Muscle layer of duodenum (tissue), 2 donors: Measurements from ENCODE around the gene AP5B1.
"Not testable (repeated sequence)": the region's sequence is repeated elsewhere in the genome, so short reads cannot be mapped to it uniquely, and the experiment has no call there.

ENCODE experiments used
- H3K27ac ChIP-seq: one replicate; pipeline ENCODE4 v1.7.0; 2013; ENCODE audit warnings: mild to moderate bottlenecking, low read length
- H3K27me3 ChIP-seq: one replicate; pipeline ENCODE4 v1.7.0; 2013; ENCODE audit warnings: low read depth, mild to moderate bottlenecking, control low read depth, low read length
- H3K36me3 ChIP-seq, 2 donors: one replicate each; pipeline ENCODE4 v1.7.0; 2013; ENCODE audit warnings: low read length in 2 of 2, control low read depth in 1 of 2, mild to moderate bottlenecking in 1 of 2; ENCODE audit not compliant: insufficient read depth in 2 of 2, control insufficient read depth in 1 of 2
- H3K4me1 ChIP-seq, 2 donors: one replicate each; pipeline ENCODE4 v1.7.0; 2013; ENCODE audit warnings: low read length in 2 of 2, mild to moderate bottlenecking in 2 of 2, control low read depth in 1 of 2, moderate library complexity in 1 of 2; ENCODE audit not compliant: insufficient read depth in 2 of 2, control insufficient read depth in 1 of 2
- H3K4me3 ChIP-seq, 2 donors: one replicate each; pipeline ENCODE4 v1.7.0; 2013; ENCODE audit warnings: low read length in 2 of 2, low read depth in 1 of 2, mild to moderate bottlenecking in 1 of 2
- H3K9me3 ChIP-seq, 2 donors: one replicate each; pipeline ENCODE4 v1.7.0; 2013; ENCODE audit warnings: low read length in 2 of 2, control low read depth in 1 of 2, mild to moderate bottlenecking in 1 of 2; ENCODE audit not compliant: control insufficient read depth in 1 of 2
- donor health status: healthy.

AP5B1 gene

DNA sequence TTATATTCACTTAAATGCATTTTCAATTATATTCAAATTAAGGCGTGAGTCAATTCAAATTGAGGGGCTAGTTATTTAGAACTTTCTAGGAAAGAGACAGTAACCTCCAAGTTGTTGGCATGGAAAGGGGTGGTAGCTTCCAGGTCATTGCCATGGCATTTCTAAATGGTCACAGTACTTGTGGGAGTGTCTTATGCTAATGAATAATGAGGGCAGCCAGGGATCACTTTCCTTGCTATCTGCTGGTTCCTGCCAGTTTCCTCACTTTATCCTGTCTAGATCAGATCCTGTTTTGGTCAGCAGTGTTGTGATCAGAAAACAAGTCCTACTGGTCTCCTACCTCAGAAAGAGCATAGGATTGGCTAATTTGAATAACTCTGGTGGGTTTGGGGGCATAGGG, 38.4 kb downstream of the AP5B1 start:
- Histone ChIP-seq H3K36me3 (no peaks in the 10 kb centered on the region), H3K4me3 (no peak overlapping the region), H3K27ac (no peak overlapping the region), H3K4me1 (no peaks in the 10 kb centered on the region), H3K9me3 (no peaks in the 10 kb centered on the region), H3K27me3 (no peaks in the 10 kb centered on the region)

GRCh38 chr11:65741185-65741584, 39.6 kb downstream of the AP5B1 start:
- H3K27ac ChIP-seq = no peak overlapping the region
- H3K4me3 ChIP-seq = no peak overlapping the region
- H3K27me3 ChIP-seq = no peaks in the 10 kb centered on the region
- H3K4me1 ChIP-seq = no peaks in the 10 kb centered on the region
- no peaks in the 10 kb centered on the region for H3K36me3 ChIP-seq
- no peaks in the 10 kb centered on the region for H3K9me3 ChIP-seq

DNA sequence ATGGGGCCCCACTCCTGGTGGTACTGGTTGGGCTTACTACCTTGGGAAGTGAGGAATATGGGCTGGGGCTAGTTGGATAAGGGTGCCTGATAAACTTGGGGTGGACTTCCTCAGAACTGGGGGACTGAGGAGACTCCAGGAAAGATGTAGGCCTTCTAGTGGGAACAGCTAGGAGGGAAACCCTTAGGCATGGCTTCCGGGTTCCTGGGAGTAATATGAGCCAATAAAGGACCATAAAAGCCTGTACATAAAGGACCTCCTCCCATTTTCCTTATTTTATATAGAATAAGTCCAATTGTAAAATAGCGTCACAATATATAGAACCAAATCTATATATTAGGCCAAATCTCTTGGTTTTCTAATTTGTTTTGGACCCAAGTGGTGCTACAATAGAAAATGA, 41.8 kb downstream of the AP5B1 start:
- Histone ChIP-seq H3K4me3 (no peak overlapping the region), H3K27ac (no peak overlapping the region), H3K9me3 (no peaks in the 10 kb centered on the region), H3K4me1 (no peaks in the 10 kb centered on the region), H3K27me3 (no peaks in the 10 kb centered on the region), H3K36me3 (no peaks in the 10 kb centered on the region)

- Histone ChIP-seq H3K36me3 (no peaks in the 10 kb centered on the region), H3K4me3 (no peak overlapping the region), H3K27ac (no peak overlapping the region), H3K4me1 (no peaks in the 10 kb centered on the region), H3K27me3 (no peaks in the 10 kb centered on the region), H3K9me3 (no peaks in the 10 kb centered on the region)
Observed at GRCh38 chr11:65736810-65737209, 44.0 kb downstream of the AP5B1 start.

DNA sequence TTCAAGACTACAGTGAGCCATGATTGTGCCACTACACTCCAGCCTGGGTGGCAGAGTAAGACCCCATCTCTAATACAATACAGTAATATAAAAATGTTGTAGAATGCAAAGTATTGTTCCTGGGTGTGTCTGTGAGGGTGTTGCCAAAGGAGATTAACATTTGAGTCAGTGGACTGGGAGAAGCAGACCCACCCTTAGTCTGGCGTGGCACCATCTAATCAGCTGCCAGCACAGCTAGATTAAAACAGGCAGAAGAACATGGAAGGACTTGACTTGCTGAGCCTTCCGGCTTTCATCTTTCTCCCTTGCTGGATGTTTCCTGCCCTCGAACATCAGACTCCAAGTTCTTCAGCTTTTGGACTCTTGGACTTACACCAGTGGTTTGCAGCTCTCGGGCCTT, 45.7 kb downstream of the AP5B1 start:
- not testable (repeated sequence) for H3K9me3 ChIP-seq, H3K4me3 ChIP-seq, H3K4me1 ChIP-seq, H3K36me3 ChIP-seq, H3K27me3 ChIP-seq, H3K27ac ChIP-seq

DNA sequence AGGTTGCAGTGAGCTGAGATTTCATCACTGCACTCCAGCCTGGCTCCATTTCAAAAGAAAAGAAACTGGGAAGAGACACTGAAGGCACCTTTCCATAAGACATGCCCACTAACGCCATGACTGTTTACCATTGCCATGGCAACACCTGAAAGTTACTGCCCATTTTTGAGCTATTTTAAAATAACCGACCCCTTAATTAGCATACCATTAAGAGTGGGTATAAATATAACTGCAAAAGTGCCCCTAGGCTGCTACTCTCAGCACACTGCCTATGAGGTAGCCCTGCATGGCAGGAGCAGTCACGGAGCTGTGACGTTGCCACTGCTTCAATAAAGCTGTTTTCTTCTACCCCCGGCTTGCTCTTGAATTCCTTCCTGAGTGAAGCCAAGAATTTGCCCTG, 50.3 kb downstream of the AP5B1 start:
- Histone ChIP-seq H3K4me1 (no peaks in the 10 kb centered on the region), H3K27ac (no peak overlapping the region), H3K27me3 (no peaks in the 10 kb centered on the region), H3K36me3 (no peaks in the 10 kb centered on the region), H3K4me3 (no peak overlapping the region), H3K9me3 (no peaks in the 10 kb centered on the region)

DNA sequence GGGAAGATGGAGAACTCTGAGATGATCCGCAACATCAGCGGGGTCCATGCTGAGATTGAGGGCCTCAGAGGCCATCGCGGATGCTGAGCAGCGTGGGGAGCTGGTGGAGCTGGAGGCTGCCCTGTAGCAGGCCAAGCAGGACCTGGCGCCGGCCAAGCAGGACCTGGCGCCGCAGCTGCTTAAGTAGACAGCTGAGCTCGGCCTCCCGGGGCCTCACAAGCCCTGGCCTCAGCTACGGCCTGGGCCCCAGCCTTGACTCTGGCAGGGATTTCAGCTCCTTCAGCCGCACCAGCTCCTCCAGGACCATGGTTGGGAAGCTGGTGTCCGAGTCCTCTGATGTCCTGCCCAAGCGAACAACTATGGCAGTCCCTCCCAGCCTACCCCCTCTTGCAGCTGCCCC, 52.9 kb downstream of the AP5B1 start:
- no peaks in the 10 kb centered on the region for H3K4me1 ChIP-seq
- no peaks in the 10 kb centered on the region for H3K9me3 ChIP-seq

GRCh38 chr11:65726660-65727059, 54.1 kb downstream of the AP5B1 start:
- Histone ChIP-seq H3K4me1 (no peaks in the 10 kb centered on the region), H3K36me3 (no peaks in the 10 kb centered on the region), H3K9me3 (no peaks in the 10 kb centered on the region), H3K4me3 (no peak overlapping the region), H3K27ac (no peak overlapping the region), H3K27me3 (no peaks in the 10 kb centered on the region)

More for the DNA sequence above, 52.9 kb downstream of the AP5B1 start:
- Histone ChIP-seq H3K4me3 (no peak overlapping the region), H3K27me3 (no peaks in the 10 kb centered on the region), H3K27ac (no peak overlapping the region), H3K36me3 (no peaks in the 10 kb centered on the region)
